Stomach (tissue), 9 donors: ENCODE data around the gene CCL24. TPM values are rescaled to one million over a fixed set of nuclear protein-coding genes. Genes with fewer than 3 reads are reported as not detected.
"Not testable (repeated sequence)": the region's sequence is repeated elsewhere in the genome, so short reads cannot be mapped to it uniquely, and the experiment has no call there.

Experiments
- DNase-seq, 2 donors: peaks; one replicate each; pipeline versions ENCODE4 v3.0.0 to v3.0.0-alpha.2; 2013 to 2019
- H3K27ac ChIP-seq, 5 donors: fragments of 200-600 bp in 4 of 5; sonication (generic) in 4 of 5; one replicate each; pipeline ENCODE4 v1.5.1; 2013 to 2019; ENCODE audit warnings: mild to moderate bottlenecking in 1 of 5, moderate library complexity in 1 of 5
- H3K27me3 ChIP-seq, 3 donors: fragments of 200-600 bp; sonication (generic); one replicate each; pipeline ENCODE4 v1.5.1; 2017 to 2019; ENCODE audit warnings: mixed run types in 1 of 3
- H3K36me3 ChIP-seq, 4 donors: fragments of 200-600 bp; sonication (generic); 1 replicate in 3 of 4; 2 replicates in 1 of 4; pipeline ENCODE4 v1.5.1; 2016 to 2019
- H3K4me1 ChIP-seq, 4 donors: fragments of 200-600 bp; sonication (generic); one replicate each; pipeline ENCODE4 v1.5.1; 2016 to 2019
- H3K4me3 ChIP-seq, 4 donors: fragments of 200-600 bp; sonication (generic) in 3 of 4; one replicate each; pipeline ENCODE4 v1.5.1; 2016 to 2019; ENCODE audit warnings: mild to moderate bottlenecking in 1 of 4
- H3K9me3 ChIP-seq, 4 donors: fragments of 200-600 bp; sonication (generic); one replicate each; pipeline ENCODE4 v1.5.1; 2016 to 2019
- CTCF ChIP-seq, 7 experiments: fragments of 450-650 bp in 4 of 7; fragments of 200-600 bp in 3 of 7; sonication (generic) in 3 of 7; IDR thresholded peaks; one replicate each; pipeline ENCODE4 v1.5.1; 2016 to 2019; ENCODE audit warnings: antibody characterized with exemption in 7 of 7, control low read depth in 2 of 7, mild to moderate bottlenecking in 1 of 7
- EP300 ChIP-seq: sonication (generic); formaldehyde crosslinking; IDR thresholded peaks from one replicate; pipeline ENCODE4 v1.6.1; 2017; ENCODE audit warnings: antibody characterized with exemption
- POLR2A ChIP-seq, 4 donors: fragments of 450-650 bp; IDR thresholded peaks; one replicate each; pipeline ENCODE4 v1.6.1; 2016; ENCODE audit warnings: antibody characterized with exemption in 4 of 4, control low read depth in 2 of 4, mild to moderate bottlenecking in 1 of 4, moderate library complexity in 1 of 4
- POLR2AphosphoS5 ChIP-seq, 3 donors: sonication (generic); formaldehyde crosslinking; IDR thresholded peaks; one replicate each; pipeline ENCODE4 v1.6.1; 2016; ENCODE audit warnings: antibody characterized with exemption in 3 of 3
- WGBS, 5 donors: extraction: QIAGEN DNeasy Blood & Tissue Kit in 3 of 5; methylation state at CpG; one replicate each; pipeline versions ENCODE4 v1.1.5 to v1.1.7; 2013 to 2018; 5-methylcytosine and 5-hydroxymethylcytosine counted together
- intact Hi-C: fragments of 100-400 bp; cut with DNase I; formaldehyde crosslinking; loops from one replicate; pipeline ENCODE4 v1.15.1; 2023; ENCODE audit warnings: low total_unique reads
- polyA plus RNA-seq, 3 donors: library from polyadenylated mRNA; stranded (reverse); fragments of 200-250 nt; gene quantifications; one replicate each; pipeline ENCODE4 v1.2.3, GENCODE V29; 2013
- total RNA-seq, 5 donors: library from RNA; depleted of rRNA; stranded (reverse); fragments of >200 nt; gene quantifications; one replicate each; pipeline versions ENCODE4 v1.1.0 to v1.2.3, GENCODE V29; 2014 to 2016
- donor health status: healthy with polysubstance abuse.
- donor health status: Bipolar disorder and iron deficiency.
- donor health status: healthy.

CCL24 gene
- total and polyA plus RNA-seq, 8 donors, result 2.1 to 9.1 (median 3.8) TPM; not detected in 4

GRCh38 chr7:75844158-75844557 is 30.6 kb upstream of the CCL24 start:
- 80 to 94% (median 87%) methylated on average over 5 of the region's 5 CpGs for WGBS, 5 donors
- peaks cover 0 to 19% (median 11%) of the 10 kb centered on the region in 4 donors for H3K4me1 ChIP-seq
- H3K27ac ChIP-seq, result no peak overlapping the region
- no peaks in the 10 kb centered on the region for H3K9me3 ChIP-seq
- DNase-seq, result no peak
- H3K4me3 ChIP-seq, result no peak overlapping the region
- no peaks in the 10 kb centered on the region for H3K27me3 ChIP-seq
- intact Hi-C loops, result no loop called here
- H3K36me3 ChIP-seq, result no peaks in the 10 kb centered on the region
- no peak for TF ChIP-seq CTCF (IDR thresholded peaks at IDR 0.05)

GRCh38 chr7:75843613-75844116 is 30.1 kb upstream of the CCL24 start:
- peak in 1 of 2 donors; percentile 26 for DNase-seq
- WGBS, 5 donors, result 77 to 85% (median 81%) methylated on average over 9 of the region's 9 CpGs
- H3K9me3 ChIP-seq, result no peaks in the 10 kb centered on the region
- no peak overlapping the region for H3K4me3 ChIP-seq
- TF ChIP-seq POLR2A (IDR thresholded peaks at IDR 0.05) (no peak), CTCF (IDR thresholded peaks at IDR 0.05) (no peak), EP300 (no peak), POLR2AphosphoS5 (IDR thresholded peaks at IDR 0.05) (no peak)
- intact Hi-C loops, result no loop called here
- peak overlapping the region in 2 of 5 donors; percentile 75 to 77 for H3K27ac ChIP-seq
- H3K4me1 ChIP-seq, result peaks cover 0 to 19% (median 11%) of the 10 kb centered on the region in 4 donors
- H3K36me3 ChIP-seq, result no peaks in the 10 kb centered on the region
- no peaks in the 10 kb centered on the region for H3K27me3 ChIP-seq

GRCh38 chr7:75842836-75843446 is 29.3 kb upstream of the CCL24 start:
- intact Hi-C loops, result no loop called here
- TF ChIP-seq POLR2AphosphoS5 (IDR thresholded peaks at IDR 0.05) (peak in 1 of 3 donors; percentile 69), POLR2A (IDR thresholded peaks at IDR 0.05) (no peak)
- WGBS, 5 donors, result 29 to 42% (median 40%) methylated on average over 8 of the region's 8 CpGs
- Histone ChIP-seq H3K4me3 (no peak overlapping the region), H3K27me3 (no peaks in the 10 kb centered on the region), H3K9me3 (no peaks in the 10 kb centered on the region), H3K4me1 (peaks cover 0 to 19% (median 11%) of the 10 kb centered on the region in 4 donors), H3K36me3 (no peaks in the 10 kb centered on the region), H3K27ac (peak overlapping the region in 4 of 5 donors; percentile 52 to 77 (median 66))
- peak; percentile 30 to 79 for DNase-seq

- Histone ChIP-seq H3K4me3 (no peak overlapping the region), H3K4me1 (peaks cover 0 to 19% (median 11%) of the 10 kb centered on the region in 4 donors), H3K9me3 (no peaks in the 10 kb centered on the region), H3K27ac (no peak overlapping the region), H3K36me3 (no peaks in the 10 kb centered on the region), H3K27me3 (no peaks in the 10 kb centered on the region)
- DNase-seq, result no peak
- intact Hi-C loops, result no loop called here
- 83 to 94% (median 91%) methylated on average over 3 of the region's 3 CpGs for WGBS, 5 donors
- TF ChIP-seq EP300, result no peak
- no peak for TF ChIP-seq CTCF (IDR thresholded peaks at IDR 0.05)
- no peak for TF ChIP-seq POLR2A (IDR thresholded peaks at IDR 0.05)
- no peak for TF ChIP-seq POLR2AphosphoS5 (IDR thresholded peaks at IDR 0.05)
Observed at GRCh38 chr7:75840029-75840428, 26.4 kb upstream of the CCL24 start.

GRCh38 chr7:75838281-75838930 is 24.8 kb upstream of the CCL24 start:
- WGBS, 5 donors, result 79 to 84% (median 82%) methylated on average over 14 of the region's 14 CpGs
- H3K36me3 ChIP-seq, intact Hi-C loops, DNase-seq, H3K4me3 ChIP-seq, H3K27ac ChIP-seq, H3K9me3 ChIP-seq, H3K27me3 ChIP-seq: not testable (repeated sequence)
- H3K4me1 ChIP-seq, result peaks cover 0 to 18% (median 11%) of the 10 kb centered on the region in 4 donors
